Measurements from ENCODE around the gene CLDN1. TPM values are rescaled to one million over a fixed set of nuclear protein-coding genes. Genes with fewer than 3 reads are reported as not detected.
A peak's percentile ranks its signal among the peaks of the same experiment; 100 is the strongest.

CLDN1 gene
- total and polyA plus RNA-seq, 7 donors = 0.27 to 3.8 (median 0.46) TPM

DNA sequence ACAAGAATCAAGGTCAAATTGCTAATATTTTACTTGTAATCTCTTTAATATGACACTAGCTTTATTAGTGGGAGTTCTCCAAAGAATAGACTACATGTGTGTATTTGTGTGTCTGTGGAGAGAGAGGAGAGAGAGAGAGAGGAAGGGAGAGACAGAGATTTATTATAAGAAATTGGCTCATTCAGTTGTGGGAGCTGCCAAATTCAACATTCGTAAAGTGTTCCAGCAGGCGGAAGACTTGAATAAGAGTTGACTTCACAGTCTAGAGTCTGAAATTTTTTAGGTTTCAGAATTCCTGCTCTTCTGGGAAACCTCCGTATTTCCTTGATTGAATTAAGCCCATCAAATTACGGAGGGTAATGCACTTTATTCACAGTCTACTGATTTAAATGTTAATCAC is 4.7 kb upstream of the CLDN1 start:
- Histone ChIP-seq H3K27ac (no peak overlapping the region), H3K27me3 (peaks cover 0 to 3% (median under 1%) of the 10 kb centered on the region in 3 donors), H3K4me1 (peaks cover 0 to 18% (median 13%) of the 10 kb centered on the region in 4 donors), H3K9me3 (no peaks in the 10 kb centered on the region), H3K36me3 (no peaks in the 10 kb centered on the region), H3K4me3 (no peak overlapping the region)
- 13 to 56% methylated on average over 4 of the region's 4 CpGs for WGBS, 2 donors
- TF ChIP-seq EP300 (IDR thresholded peaks at IDR 0.05) = no peak
- no peak for TF ChIP-seq POLR2A (IDR thresholded peaks at IDR 0.05)
- no peak for TF ChIP-seq CTCF (IDR thresholded peaks at IDR 0.05)
- TF ChIP-seq POLR2AphosphoS5 (IDR thresholded peaks at IDR 0.05) = peak in 1 of 4 donors; percentile 32
- intact Hi-C loops (cut with DNase I) = loop anchor here (5.0 to 10.0 kb wide), 2 partner anchors 95 to 202 kb away; partner anchors contain the start of gene P3H2
- no peak for DNase-seq

- H3K4me3 ChIP-seq = no peak overlapping the region
- H3K9me3 ChIP-seq = no peaks in the 10 kb centered on the region
- peaks cover 0 to 23% (median 17%) of the 10 kb centered on the region in 4 donors for H3K4me1 ChIP-seq
- WGBS, 2 donors = 69 to 82% methylated on average over 4 of the region's 4 CpGs
- H3K27ac ChIP-seq = no peak overlapping the region
- DNase-seq = no peak
- no peaks in the 10 kb centered on the region for H3K36me3 ChIP-seq
- H3K27me3 ChIP-seq = peaks cover 0 to 8% (median 6%) of the 10 kb centered on the region in 3 donors
- TF ChIP-seq EP300 (IDR thresholded peaks at IDR 0.05) (no peak), CTCF (IDR thresholded peaks at IDR 0.05) (no peak), POLR2A (IDR thresholded peaks at IDR 0.05) (no peak), POLR2AphosphoS5 (IDR thresholded peaks at IDR 0.05) (no peak)
- intact Hi-C loops (cut with DNase I) = loop anchor here (5.0 to 10.0 kb wide), 2 partner anchors 96 to 202 kb away; partner anchors contain the start of gene P3H2
These were observed 4.1 kb upstream of the CLDN1 start for GRCh38 chr3:190326361-190326760.

- 66 to 86% methylated on average over 1 of the region's 1 CpG for WGBS, 2 donors
- no peaks in the 10 kb centered on the region for H3K9me3 ChIP-seq
- H3K27ac ChIP-seq = no peak overlapping the region
- TF ChIP-seq POLR2AphosphoS5 (IDR thresholded peaks at IDR 0.05) = no peak
- no peak for TF ChIP-seq EP300 (IDR thresholded peaks at IDR 0.05)
- TF ChIP-seq CTCF (IDR thresholded peaks at IDR 0.05) = no peak
- no peak for TF ChIP-seq POLR2A (IDR thresholded peaks at IDR 0.05)
- intact Hi-C loops (cut with DNase I) = loop anchor here (5.0 to 10.0 kb wide), 2 partner anchors 96 to 201 kb away; partner anchors contain the start of gene P3H2
- no peaks in the 10 kb centered on the region for H3K36me3 ChIP-seq
- no peak overlapping the region for H3K4me3 ChIP-seq
- H3K27me3 ChIP-seq = peaks cover 0 to 13% (median 9%) of the 10 kb centered on the region in 3 donors
- DNase-seq = no peak
- H3K4me1 ChIP-seq = peaks cover 0 to 23% (median 17%) of the 10 kb centered on the region in 4 donors
These were observed 3.7 kb upstream of the CLDN1 start for GRCh38 chr3:190325923-190326322.

DNA sequence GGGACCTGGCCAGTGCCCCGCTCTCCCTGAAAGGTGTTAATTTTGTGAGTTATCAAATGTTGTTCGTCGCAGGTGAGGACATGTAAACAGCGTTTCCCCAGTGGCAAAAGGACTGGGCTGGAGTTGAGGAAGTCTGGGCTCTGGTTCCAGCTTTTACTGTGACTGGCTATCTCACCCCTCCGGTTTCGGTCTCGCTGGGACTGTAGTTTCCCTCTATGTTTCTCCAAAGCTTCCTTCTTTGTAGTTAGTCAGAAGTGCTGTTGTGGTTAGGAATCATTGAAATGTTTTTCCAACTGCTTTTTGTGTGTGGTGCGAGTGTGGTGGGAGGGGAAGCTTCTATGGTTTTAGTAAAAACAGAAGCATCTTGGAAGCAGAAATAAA is 990 bp upstream of the CLDN1 start:
- intact Hi-C loops (cut with DNase I) = loop anchor here (2.0 to 10.0 kb wide), 3 partner anchors 98 to 362 kb away; partner anchors contain the start of gene P3H2
- H3K4me1 ChIP-seq = peaks cover 0 to 23% (median 17%) of the 10 kb centered on the region in 4 donors
- no peak overlapping the region for H3K4me3 ChIP-seq
- no peaks in the 10 kb centered on the region for H3K9me3 ChIP-seq
- no peak for TF ChIP-seq CTCF (IDR thresholded peaks at IDR 0.05)
- TF ChIP-seq EP300 (IDR thresholded peaks at IDR 0.05) = no peak
- TF ChIP-seq POLR2AphosphoS5 (IDR thresholded peaks at IDR 0.05) = no peak
- no peak for TF ChIP-seq POLR2A (IDR thresholded peaks at IDR 0.05)
- peaks cover 0 to 14% (median 9%) of the 10 kb centered on the region in 3 donors for H3K27me3 ChIP-seq
- no peaks in the 10 kb centered on the region for H3K36me3 ChIP-seq
- 55 to 65% methylated on average over 8 of the region's 8 CpGs for WGBS, 2 donors
- no peak for DNase-seq
- H3K27ac ChIP-seq = no peak overlapping the region
